NCI-H187 treated with DMSO at 0.1 percent for 48 hours (cell line): ENCODE data around the gene KRTAP4-7.
"Not testable (repeated sequence)": the region's sequence is repeated elsewhere in the genome, so short reads cannot be mapped to it uniquely, and the experiment has no call there.

Experiments
- DNase-seq: peaks from one replicate; lab custom pipeline; 2025; lab: John Stamatoyannopoulos, UW

KRTAP4-7 gene

GRCh38 chr17:41084100-41084856 is at the start of gene KRTAP4-7:
Gene KRTAP4-7, plus strand, starts transcription at chr17:41084150. Its CDS starts 57 bp downstream, at chr17:41084207.
- DNase-seq: not testable (repeated sequence)

- not testable (repeated sequence) for DNase-seq
Measured at GRCh38 chr17:41034346-41034935, 49.5 kb upstream of the KRTAP4-7 start, which contains the start of gene KRTAP1-3. Gene KRTAP1-3, minus strand, starts transcription at chr17:41034874. Its CDS starts 53 bp downstream, at chr17:41034821.

GRCh38 chr17:41037853-41038350 is 46.0 kb upstream of the KRTAP4-7 start:
- no peak for DNase-seq

DNA sequence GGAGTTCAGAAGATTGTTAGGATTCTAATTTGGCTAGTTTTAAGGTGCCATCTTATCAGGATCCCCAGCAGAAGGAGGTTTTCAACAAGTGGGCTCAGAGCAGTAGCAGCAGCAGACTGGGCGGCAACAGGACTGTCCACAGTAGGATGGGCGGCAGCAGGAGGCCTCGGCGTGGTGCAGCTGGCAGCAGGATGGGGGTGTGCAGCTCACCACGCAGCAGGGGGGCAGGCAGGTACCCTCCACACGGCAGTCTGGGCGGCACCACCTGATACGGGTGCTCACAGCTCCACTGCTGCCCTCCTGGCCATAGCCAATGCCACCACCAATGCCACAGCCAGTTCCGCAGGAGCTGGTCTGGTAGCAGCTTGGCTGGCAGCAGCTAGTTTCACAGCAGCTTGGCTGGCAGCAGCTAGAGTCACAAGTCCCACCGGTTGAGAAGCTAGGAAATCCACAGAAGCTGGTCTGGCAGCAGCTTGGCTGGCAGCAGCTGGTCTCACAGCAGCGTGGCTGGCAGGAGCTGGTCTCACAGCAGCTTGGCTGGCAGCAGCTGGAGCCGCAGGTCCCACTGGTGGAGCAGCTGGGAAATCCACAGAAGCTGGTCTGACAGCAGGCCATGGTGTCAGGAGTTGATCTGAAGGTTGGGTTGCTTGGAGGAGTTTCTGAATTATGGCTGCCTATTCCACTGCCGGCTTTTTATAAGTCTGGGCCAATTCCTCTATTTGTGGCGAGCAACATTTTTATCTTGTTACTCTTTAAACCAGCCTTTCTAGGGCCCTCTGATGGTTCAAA is 43.0 kb upstream of the KRTAP4-7 start, which contains the start of gene KRTAP1-1:
TSS of gene KRTAP1-1 (minus strand) at position 668 of the 789 bp plus-strand sequence. CDS start at position 615, 53 bp downstream.
- DNase-seq: not testable (repeated sequence)

DNA sequence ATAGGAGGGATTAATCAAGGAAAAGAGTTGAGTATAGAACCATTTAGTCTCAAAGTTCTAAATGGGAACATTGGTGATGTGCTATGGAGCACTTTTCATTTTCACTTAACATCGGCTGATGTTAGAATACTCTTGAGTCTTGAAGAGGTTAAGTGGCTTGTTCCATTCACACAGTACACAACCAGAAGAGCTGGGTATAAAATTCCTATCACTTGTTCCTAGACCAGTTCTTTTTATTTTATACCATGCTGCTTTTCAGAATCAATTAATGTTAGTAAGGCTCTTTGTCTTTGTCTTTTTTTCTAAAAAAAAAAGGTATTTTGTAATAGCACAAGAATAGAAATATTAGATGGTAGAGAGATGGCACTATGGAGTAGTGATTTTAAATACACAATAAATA is 41.0 kb upstream of the KRTAP4-7 start:
- no peak for DNase-seq

DNA sequence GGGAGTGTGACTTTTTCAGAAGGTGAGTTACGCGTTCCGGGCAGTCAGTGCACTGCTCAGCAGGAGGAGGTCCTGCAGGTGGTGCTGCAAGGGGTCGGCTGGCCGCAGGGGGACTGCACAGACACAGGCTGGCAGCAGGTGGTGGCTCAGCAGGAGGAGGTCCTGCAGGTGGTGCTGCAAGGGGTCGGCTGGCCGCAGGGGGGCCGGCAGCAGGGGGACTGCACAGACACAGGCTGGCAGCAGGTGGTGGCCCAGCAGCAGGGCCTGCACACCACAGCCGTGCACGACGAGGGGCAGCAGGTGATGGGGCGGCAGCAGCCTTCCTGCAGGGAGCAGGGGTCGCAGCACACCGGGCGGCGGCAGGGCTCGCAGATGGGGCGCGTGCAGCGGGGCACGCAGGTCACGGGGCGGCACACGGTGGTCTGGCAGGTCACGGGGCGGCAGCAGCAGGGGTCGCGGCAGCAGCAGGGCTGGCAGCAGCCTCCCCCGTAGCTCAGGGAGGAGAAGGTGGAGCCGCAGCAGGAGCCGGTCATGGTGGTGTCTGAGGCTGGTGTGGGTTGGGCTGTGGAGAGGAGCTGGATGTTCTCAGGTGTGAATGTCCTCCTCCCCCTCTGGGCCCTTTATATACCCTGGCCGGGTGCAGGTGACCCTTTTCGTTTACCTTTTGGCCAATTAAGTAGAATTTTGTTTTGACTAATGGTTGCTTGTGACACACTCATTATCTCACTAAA is 37.0 kb upstream of the KRTAP4-7 start, which contains the start of gene KRTAP2-1:
TSS of gene KRTAP2-1 (minus strand) at position 582 of the 731 bp plus-strand sequence. CDS start at position 533, 49 bp downstream.
- DNase-seq: not testable (repeated sequence)

GRCh38 chr17:41048441-41048840 is 35.5 kb upstream of the KRTAP4-7 start:
- no peak for DNase-seq

GRCh38 chr17:41049110-41049509 is 34.8 kb upstream of the KRTAP4-7 start:
- DNase-seq: no peak

DNA sequence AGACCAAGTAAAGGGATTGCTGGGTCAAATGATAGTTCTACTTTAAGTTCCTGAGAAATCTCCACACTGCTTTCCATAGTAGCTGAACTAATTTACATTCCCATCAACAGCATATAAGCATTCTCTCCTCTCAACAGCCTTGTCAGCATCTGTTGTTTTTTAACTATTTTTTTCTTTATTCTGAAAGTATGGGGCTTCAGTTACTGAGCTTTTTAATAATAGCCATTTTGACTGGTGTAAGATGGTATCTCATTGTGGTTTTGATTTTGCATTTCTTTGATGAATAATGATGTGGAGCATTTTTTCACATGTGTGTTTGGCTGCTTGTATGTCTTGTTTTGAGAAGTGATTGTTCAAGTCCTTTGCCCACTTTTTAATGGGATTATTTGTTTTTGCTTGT is 31.4 kb upstream of the KRTAP4-7 start:
- no peak for DNase-seq

DNA sequence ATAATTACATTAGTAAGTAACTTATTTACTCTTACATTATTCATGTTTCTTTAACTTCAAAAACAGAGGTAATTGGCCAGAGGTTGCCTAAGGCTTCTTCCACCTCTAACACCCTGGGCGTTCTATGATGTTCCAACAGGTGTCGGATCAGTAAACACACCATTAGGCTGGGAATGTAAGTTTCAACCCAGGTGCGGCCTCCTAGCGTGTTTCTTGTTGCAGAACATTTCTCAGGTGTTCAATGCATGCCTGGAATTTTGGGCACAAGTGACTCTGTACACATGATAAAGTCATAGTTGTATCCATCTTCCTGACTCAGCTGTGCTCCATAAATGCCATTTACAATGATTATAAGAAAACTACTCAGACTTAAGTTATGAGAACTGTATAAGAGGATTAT is 29.9 kb upstream of the KRTAP4-7 start:
- DNase-seq: no peak

DNA sequence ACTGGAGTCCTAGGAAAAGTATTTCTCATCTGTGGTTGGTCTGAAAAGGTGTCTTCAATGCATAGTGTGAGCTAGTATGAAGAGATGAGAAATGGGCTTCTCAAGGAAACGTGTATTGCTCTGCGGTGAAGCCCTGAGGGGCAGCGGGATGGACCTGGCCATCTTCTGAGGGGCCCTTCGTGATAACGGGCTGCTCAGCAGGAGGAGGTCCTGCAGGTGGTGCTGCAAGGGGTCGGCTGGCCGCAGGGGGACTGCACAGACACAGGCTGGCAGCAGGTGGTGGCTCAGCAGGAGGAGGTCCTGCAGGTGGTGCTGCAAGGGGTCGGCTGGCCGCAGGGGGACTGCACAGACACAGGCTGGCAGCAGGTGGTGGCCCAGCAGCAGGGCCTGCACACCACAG is 29.4 kb upstream of the KRTAP4-7 start:
- not testable (repeated sequence) for DNase-seq

DNA sequence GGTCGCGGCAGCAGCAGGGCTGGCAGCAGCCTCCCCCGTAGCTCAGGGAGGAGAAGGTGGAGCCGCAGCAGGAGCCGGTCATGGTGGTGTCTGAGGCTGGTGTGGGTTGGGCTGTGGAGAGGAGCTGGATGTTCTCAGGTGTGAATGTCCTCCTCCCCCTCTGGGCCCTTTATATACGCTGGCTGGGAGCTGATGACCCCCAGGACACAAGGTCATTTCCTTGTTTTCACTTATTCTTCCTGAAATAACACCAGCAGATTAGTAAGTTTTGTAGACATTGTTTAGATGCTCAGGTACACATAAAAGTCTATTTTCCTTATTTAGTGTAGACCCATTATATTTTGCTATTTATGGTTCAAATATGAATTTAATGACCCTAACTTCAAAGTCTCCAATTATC is 28.8 kb upstream of the KRTAP4-7 start, which contains the start of gene KRTAP2-2:
TSS of gene KRTAP2-2 (minus strand) at position 101 of the 400 bp plus-strand sequence. CDS start at position 82, 19 bp downstream.
- not testable (repeated sequence) for DNase-seq

DNA sequence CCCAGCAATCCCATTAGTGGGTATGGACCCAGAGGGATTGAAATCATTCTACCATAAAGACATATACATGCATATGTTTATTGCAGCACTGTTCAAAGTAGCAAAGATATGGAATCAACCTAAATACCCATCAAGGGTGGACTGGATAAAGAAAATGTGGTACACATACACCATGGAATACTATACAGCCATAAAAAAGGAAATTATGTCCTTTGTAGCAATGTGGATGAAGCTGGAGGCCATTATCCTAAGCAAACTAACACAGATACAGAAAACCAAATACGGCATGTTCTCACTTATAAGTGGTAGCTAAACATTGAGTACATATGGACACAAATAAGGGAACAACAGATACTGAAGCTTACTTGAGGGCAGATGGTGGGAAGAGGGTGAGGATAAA is 26.4 kb upstream of the KRTAP4-7 start:
- DNase-seq: no peak

- no peak for DNase-seq
Measured at GRCh38 chr17:41058741-41059140, 25.2 kb upstream of the KRTAP4-7 start.

DNA sequence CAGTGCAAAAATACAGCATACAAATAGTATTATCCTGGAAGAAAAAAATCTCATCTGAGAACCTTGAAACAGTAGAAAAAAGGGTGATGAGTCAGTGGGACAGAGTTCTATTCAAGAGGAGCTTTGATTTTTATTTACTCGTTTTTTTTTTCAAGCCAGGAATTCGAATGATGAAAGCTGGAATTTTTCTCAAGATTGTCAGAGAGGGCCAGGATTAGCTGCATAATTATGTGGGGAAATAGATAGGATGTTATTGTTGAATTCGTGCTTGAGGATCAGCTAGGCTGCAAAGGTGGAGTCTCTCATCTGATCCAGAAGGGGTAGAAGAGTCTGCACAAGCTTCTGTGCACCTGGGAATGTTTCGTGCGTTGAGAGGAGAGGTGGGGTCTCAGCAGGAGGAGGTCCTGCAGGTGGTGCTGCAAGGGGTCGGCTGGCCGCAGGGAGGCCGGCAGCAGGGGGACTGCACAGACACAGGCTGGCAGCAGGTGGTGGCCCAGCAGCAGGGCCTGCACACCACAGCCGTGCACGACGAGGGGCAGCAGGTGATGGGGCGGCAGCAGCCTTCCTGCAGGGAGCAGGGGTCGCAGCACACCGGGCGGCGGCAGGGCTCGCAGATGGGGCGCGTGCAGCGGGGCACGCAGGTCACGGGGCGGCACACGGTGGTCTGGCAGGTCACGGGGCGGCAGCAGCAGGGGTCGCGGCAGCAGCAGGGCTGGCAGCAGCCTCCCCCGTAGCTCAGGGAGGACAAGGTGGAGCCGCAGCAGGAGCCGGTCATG is 24.5 kb upstream of the KRTAP4-7 start:
- DNase-seq: not testable (repeated sequence)

- no peak for DNase-seq
Measured at GRCh38 chr17:41060052-41060604, 23.8 kb upstream of the KRTAP4-7 start, which contains the start of gene KRTAP2-3. Gene KRTAP2-3, minus strand, starts transcription at chr17:41060114. Its CDS starts 64 bp downstream, at chr17:41060050.

GRCh38 chr17:41061964-41062363 is 22.0 kb upstream of the KRTAP4-7 start:
- DNase-seq: no peak

DNA sequence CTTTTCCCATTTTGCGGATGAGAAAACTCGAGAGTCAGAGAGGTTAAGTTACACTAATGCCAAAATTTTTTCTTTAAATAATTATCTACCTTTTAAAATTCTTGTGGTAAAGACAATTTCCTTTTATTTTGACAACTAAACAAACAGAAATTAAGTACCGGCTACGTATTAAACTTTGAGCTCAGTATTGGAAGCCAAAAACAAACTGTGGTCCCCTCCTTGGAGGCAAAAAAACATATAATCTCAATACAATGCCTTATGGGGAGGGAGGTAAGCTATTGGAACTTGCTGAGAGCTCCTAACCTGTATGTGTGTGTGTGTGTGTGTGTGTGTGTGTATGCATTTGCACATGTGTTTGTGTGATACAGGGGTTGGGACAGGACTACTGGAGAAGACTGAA is 20.5 kb upstream of the KRTAP4-7 start:
- DNase-seq: no peak

DNA sequence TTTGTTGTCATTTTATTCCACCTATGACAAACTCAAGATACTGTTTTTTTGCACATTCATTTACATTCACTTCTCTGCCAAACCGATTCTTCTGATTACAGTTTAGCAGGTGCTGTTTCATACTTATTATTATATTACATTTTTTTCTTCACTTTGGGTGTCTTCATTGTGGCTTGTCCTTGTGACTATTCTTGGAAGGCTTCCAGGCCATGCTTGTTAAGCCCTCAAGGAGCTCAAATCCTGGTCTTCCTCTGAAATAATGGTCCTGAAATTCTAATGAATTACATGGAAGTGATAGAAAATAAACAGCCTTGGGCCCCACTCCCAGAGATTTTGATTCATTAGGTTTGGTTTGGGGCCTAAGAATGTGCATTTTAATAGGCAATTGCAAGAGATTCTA is 19.6 kb upstream of the KRTAP4-7 start:
- no peak for DNase-seq
